Amniotic stem cell (primary cell): ENCODE data around the gene AGA.

Source experiments
- DNase-seq: peaks from one replicate; lab custom pipeline; 2025; lab: John Stamatoyannopoulos, UW

AGA gene

GRCh38 chr4:177447417-177448004 lies 5.3 kb upstream of the AGA start:
- DNase-seq: no peak

GRCh38 chr4:177446586-177446985 lies 4.3 kb upstream of the AGA start:
- DNase-seq: no peak

GRCh38 chr4:177444911-177445736 lies 2.9 kb upstream of the AGA start:
- no peak for DNase-seq

GRCh38 chr4:177441061-177441802 lies 1.0 kb downstream of the AGA start:
- DNase-seq: no peak

- DNase-seq: no peak
Measured at GRCh38 chr4:177436456-177436855, 5.8 kb downstream of the AGA start.

- no peak for DNase-seq
Measured at GRCh38 chr4:177434667-177435066, 7.6 kb downstream of the AGA start.

- DNase-seq: no peak
Measured at GRCh38 chr4:177427192-177427591, 15.0 kb downstream of the AGA start.

GRCh38 chr4:177419434-177419833 lies 22.8 kb downstream of the AGA start:
- no peak for DNase-seq

- DNase-seq: no peak
Measured at GRCh38 chr4:177413656-177414055, 28.6 kb downstream of the AGA start.

- DNase-seq: no peak
Measured at GRCh38 chr4:177413076-177413475, 29.2 kb downstream of the AGA start.

- no peak for DNase-seq
Measured at GRCh38 chr4:177411996-177412395, 30.2 kb downstream of the AGA start.

GRCh38 chr4:177410566-177410965 lies 31.7 kb downstream of the AGA start:
- DNase-seq: no peak

GRCh38 chr4:177408023-177408422 lies 34.2 kb downstream of the AGA start:
- DNase-seq: no peak

GRCh38 chr4:177405508-177405907 lies 36.7 kb downstream of the AGA start:
- DNase-seq: no peak

- DNase-seq: no peak
Measured at GRCh38 chr4:177404986-177405385, 37.3 kb downstream of the AGA start.

GRCh38 chr4:177404342-177404741 lies 37.9 kb downstream of the AGA start:
- DNase-seq: no peak

- no peak for DNase-seq
Measured at GRCh38 chr4:177403746-177404145, 38.5 kb downstream of the AGA start.

- no peak for DNase-seq
Measured at GRCh38 chr4:177401658-177402273, 40.5 kb downstream of the AGA start.

GRCh38 chr4:177400030-177400429 lies 42.2 kb downstream of the AGA start:
- no peak for DNase-seq

- no peak for DNase-seq
Measured at GRCh38 chr4:177396352-177396751, 45.9 kb downstream of the AGA start.

- no peak for DNase-seq
Measured at GRCh38 chr4:177393236-177393635, 49.0 kb downstream of the AGA start.

GRCh38 chr4:177391953-177392352 lies 50.3 kb downstream of the AGA start:
- no peak for DNase-seq

- DNase-seq: no peak
Measured at GRCh38 chr4:177391287-177391686, 51.0 kb downstream of the AGA start.
